Activated CD4-positive, alpha-beta T cell treated with anti-CD3 and anti-CD28 coated beads for 24 hours (primary cell): ENCODE measurements around the gene NAA38.
"Not testable (repeated sequence)": the region's sequence is repeated elsewhere in the genome, so short reads cannot be mapped to it uniquely, and the experiment has no call there.

Source experiments
- DNase-seq, 2 donors: peaks; one replicate each; pipeline ENCODE4 v3.0.0-alpha.2; 2020; ENCODE audit warnings: low read depth in 2 of 2

NAA38 gene

DNA sequence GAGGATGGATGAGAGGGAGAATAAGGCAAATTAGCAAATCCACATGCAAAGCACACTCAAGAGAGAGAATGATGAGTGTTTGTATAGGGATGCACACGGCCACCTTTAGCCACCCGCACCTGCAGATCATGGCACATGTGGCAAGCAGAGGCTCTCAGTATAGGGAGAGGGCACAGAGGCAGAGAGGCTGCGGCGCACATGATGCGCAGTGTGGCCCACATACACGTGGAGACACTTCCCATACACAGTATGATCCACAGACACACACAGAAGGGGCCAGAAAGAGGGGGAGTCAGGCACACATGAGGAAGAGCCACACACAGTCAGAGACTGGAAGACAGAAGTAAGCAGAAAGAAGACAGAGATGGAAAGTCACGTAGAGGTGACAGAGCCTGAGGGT, 24.7 kb upstream of the NAA38 start:
- no peak for DNase-seq

- DNase-seq: no peak
These were observed 24.1 kb upstream of the NAA38 start for GRCh38 chr17:7881276-7882054.

- no peak for DNase-seq
These were observed 22.9 kb upstream of the NAA38 start for GRCh38 chr17:7880076-7880868.

- no peak for DNase-seq
These were observed 20.9 kb upstream of the NAA38 start for GRCh38 chr17:7878234-7878633.

GRCh38 chr17:7875804-7876370, 18.5 kb upstream of the NAA38 start:
- DNase-seq: no peak

DNA sequence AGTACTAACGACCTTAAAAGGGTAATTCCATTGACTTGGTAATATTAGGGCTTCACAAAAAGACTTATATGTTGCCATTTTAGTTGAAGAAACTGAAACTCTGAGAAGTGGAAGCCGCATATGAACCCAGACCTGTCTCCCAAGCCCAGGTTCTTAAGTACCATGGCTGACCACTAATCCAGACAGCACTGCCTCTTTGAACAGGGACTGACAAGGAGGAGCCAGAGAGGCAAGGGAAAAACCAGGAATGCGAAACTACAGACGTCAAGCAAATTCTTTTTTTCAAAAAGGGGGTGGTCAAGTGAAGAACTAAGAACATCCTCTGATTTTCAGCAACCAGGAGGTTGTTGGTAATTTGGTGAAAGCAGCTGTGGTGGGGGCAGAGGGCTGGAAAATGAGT, 15.7 kb upstream of the NAA38 start:
- DNase-seq: no peak

DNA sequence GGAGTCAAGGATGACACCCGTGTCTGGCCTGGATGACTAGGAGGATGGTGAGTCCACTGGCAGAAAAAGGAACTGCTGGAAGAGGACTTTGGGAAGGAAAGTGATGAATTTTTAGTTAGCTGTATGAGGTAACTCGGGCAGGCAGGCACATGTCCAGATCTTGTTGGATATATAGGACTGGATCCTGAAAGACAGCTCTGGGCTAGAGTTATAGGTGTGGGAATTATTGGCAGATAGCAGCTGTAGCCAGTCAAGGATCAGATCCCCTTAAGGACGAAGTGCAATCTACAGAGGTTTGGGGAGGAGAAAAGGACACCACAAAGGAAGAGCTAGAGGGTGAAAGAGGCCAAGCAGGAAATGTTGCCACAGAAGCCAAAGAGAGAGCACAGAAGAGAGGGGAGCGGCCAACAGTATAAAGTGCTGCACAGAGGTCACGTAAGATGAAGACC, 10.5 kb upstream of the NAA38 start:
- DNase-seq: no peak

DNA sequence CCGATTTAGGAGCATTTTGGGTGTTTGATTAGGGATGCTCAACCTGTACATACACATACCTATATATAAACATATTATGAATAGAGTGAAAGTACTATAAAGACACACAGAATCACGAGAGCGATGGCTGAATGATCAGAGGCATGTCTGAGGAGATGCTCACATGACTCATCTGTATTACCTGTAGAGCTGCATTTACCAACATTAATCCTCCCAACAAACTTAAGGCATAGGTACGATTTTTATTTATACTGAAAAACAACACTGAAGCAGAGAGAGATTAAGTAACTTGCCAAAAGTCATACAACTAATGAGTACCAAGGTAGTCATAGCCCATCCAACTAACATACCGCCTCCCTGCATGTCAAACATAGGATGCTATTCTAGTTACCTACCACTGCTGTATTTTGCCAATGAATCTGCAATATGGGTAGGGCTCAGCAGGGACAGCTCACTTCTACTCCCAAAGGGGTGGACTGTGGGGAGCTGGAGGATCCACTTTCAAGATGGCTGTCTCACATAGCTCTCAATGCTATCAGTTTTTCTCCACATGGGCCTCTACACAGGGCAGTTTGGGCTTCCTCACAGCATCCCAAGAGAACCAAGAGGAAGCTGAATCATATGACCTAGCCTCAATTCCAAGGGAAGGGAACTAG, 7.8 kb upstream of the NAA38 start:
- DNase-seq: no peak

DNA sequence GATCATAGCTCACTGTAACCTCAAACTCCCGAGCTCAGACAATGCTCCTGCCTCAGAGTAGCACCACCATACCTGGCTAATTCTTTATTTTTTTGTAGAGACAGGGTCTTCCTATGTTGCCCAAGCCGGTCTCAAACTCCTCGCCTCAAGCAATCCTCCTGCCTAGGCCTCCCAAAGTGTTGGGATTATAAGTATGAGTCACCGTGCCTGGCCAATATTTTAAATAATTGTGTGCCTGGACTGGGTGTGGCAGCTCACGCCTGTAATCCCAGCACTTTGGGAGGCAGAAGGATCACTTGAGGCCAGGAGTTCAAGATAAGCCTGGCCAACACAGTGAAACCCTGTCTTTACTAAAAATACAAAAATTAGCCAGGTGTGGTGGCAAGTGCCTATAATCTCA, 7.0 kb upstream of the NAA38 start:
- DNase-seq: not testable (repeated sequence)

- no peak for DNase-seq
These were observed 5.5 kb upstream of the NAA38 start for GRCh38 chr17:7862692-7863437.

- no peak for DNase-seq
These were observed 1.7 kb upstream of the NAA38 start for GRCh38 chr17:7859028-7859427.

DNA sequence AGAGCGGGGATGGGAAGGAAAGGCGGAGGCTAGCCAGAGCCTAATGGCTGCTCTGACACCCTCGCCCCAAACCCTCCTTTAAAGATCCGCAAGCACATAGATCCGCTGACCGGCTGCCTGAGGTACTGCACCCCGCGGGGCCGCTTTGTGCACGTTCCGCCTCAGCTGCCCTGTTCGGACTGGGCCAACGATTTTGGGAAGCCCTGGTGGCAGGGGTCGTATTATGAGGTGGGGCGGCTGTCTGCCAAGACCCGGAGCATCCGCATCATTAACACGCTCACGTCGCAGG, 1.1 kb upstream of the NAA38 start:
- DNase-seq: no peak

- DNase-seq: peak; percentile 82
These were observed 558 bp upstream of the NAA38 start, which contains the start of gene CYB5D1 for GRCh38 chr17:7857713-7858521. CYB5D1 (plus strand) TSS chr17:7858003; CDS start chr17:7858135, 132 bp downstream.

DNA sequence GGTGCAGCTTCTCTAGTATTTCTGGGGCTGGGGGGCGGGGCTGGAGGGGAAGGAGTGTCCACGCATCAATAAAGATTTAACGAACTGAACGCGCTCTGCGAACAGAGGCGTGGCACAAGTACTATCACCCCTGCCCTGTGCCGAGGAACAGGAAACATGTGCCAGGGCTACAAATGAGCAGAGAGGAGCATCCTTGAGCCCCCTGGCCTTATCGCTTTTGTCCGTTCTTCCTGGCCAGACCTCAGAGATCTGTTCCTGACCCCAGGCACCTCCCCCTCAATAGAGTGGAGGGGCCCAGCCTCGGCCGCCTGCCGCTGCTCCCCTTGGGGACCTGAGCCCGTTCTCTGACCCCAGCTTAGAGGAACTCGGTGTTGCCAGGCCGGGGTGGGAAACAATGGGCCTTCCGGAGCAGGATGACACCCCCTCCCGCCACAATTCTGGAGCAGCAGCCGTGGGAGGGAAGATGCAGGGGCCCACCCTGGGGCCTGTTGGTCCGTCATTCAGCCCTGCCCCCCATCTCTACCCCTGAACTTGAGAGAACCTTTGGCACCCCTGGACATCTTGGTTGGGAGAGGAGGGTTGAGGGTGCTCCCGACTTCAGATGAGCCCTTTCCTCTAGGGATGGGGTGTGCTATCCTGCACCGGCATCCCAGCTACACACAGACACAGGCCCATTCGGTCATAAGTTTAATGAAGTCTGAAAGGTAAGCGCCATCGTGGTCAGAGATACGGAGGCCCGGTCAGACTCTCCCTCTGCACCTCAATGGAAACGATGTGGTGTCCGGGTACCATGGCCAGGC, 1.1 kb downstream of the NAA38 start:
- DNase-seq: no peak

GRCh38 chr17:7855660-7856010, 1.7 kb downstream of the NAA38 start:
- no peak for DNase-seq

DNA sequence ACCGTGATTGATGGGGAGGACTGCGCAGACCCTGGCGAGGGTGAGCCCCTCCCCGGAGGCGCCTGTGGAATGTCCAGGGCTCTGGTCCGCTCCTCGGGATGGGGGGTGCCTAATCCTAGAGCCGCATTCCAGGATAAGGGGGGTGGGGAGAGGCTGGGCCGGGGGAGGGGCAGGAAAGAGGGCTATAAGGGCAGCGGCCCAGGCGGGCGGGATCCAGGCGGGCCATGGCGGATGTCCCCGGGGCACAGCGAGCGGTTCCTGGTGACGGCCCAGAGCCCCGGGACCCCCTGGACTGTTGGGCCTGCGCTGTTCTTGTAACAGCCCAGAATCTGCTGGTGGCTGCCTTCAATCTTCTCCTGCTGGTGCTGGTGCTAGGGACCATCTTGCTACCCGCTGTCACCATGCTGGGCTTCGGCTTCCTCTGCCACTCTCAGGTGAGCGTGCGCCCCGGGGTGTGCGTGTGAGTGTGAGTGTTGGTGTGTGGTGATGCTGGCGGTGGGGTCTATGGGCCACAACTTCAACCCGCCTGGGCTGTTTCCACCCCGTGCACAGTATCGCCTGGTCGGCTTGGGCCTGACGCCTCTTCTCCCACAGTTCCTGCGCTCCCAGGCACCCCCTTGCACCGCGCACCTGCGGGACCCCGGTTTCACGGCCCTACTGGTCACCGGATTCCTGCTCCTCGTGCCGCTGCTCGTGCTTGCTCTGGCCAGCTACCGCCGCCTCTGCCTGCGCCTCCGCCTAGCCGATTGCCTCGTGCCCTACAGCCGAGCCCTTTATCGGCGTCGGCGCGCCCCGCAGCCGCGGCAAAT, 2.3 kb downstream of the NAA38 start, which contains the start of gene TMEM88:
TSS of gene TMEM88 (plus strand) at position 216 of the 809 bp plus-strand sequence. CDS start at position 225, 9 bp downstream.
- DNase-seq: no peak

DNA sequence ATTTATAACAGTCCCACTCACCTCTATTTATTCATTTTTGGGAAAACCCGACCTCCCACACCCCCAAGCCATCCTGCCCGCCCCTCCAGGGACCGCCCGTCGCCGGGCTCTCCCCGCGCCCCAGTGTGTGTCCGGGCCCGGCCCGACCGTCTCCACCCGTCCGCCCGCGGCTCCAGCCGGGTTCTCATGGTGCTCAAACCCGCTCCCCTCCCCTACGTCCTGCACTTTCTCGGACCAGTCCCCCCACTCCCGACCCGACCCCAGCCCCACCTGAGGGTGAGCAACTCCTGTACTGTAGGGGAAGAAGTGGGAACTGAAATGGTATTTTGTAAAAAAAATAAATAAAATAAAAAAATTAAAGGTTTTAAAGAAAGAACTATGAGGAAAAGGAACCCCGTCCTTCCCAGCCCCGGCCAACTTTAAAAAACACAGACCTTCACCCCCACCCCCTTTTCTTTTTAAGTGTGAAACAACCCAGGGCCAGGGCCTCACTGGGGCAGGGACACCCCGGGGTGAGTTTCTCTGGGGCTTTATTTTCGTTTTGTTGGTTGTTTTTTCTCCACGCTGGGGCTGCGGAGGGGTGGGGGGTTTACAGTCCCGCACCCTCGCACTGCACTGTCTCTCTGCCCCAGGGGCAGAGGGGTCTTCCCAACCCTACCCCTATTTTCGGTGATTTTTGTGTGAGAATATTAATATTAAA, 3.1 kb downstream of the NAA38 start:
- no peak for DNase-seq

GRCh38 chr17:7853691-7854038, 3.7 kb downstream of the NAA38 start:
- no peak for DNase-seq
